Spleen (tissue), 11 donors: ENCODE data around the gene SLC5A6. TPM values are rescaled to one million over a fixed set of nuclear protein-coding genes. Genes with fewer than 3 reads are reported as not detected.

Source experiments
- DNase-seq: peaks from one replicate; pipeline ENCODE4 v3.0.0-alpha.2; 2020
- H3K27ac ChIP-seq, 8 donors: fragments of 200-600 bp; sonication (generic) in 7 of 8; 1 replicate in 4 of 8; 2 replicates in 4 of 8; pipeline versions ENCODE4 v1.5.0 to v1.8.0; 2016 to 2021; ENCODE audit warnings: inconsistent platforms in 4 of 8, mild to moderate bottlenecking in 4 of 8, moderate library complexity in 1 of 8
- H3K27me3 ChIP-seq, 7 donors: fragments of 200-600 bp; sonication (generic) in 6 of 7; replicated peaks in 1 of 7; 1 replicate in 4 of 7; 2 replicates in 3 of 7; pipeline versions ENCODE4 v1.5.0 to v1.8.0; 2016 to 2021; ENCODE audit warnings: inconsistent platforms in 3 of 7, mild to moderate bottlenecking in 1 of 7
- H3K36me3 ChIP-seq, 6 donors: fragments of 200-600 bp; sonication (generic) in 5 of 6; 1 replicate in 4 of 6; 2 replicates in 2 of 6; pipeline versions ENCODE4 v1.5.0 to v1.8.0; 2016 to 2021; ENCODE audit warnings: inconsistent platforms in 2 of 6
- H3K4me1 ChIP-seq, 6 donors: fragments of 200-600 bp; sonication (generic) in 5 of 6; 1 replicate in 3 of 6; 2 replicates in 3 of 6; pipeline versions ENCODE4 v1.5.0 to v1.8.0; 2016 to 2021; ENCODE audit warnings: inconsistent platforms in 3 of 6
- H3K4me3 ChIP-seq, 8 donors: fragments of 200-600 bp; sonication (generic) in 7 of 8; 1 replicate in 4 of 8; 2 replicates in 4 of 8; pipeline versions ENCODE4 v1.5.0 to v1.8.0; 2016 to 2021; ENCODE audit warnings: inconsistent platforms in 4 of 8, mild to moderate bottlenecking in 4 of 8, moderate library complexity in 2 of 8
- H3K9me3 ChIP-seq, 8 donors: fragments of 200-600 bp; sonication (generic) in 7 of 8; 1 replicate in 4 of 8; 2 replicates in 4 of 8; pipeline versions ENCODE4 v1.5.0 to v1.8.0; 2016 to 2021; ENCODE audit warnings: inconsistent platforms in 4 of 8
- POLR2A ChIP-seq, 3 donors: fragments of 450-650 bp; IDR thresholded peaks; one replicate each; pipeline ENCODE4 v1.5.1; 2017; ENCODE audit warnings: antibody characterized with exemption in 3 of 3, mild to moderate bottlenecking in 1 of 3
- POLR2AphosphoS5 ChIP-seq, 3 donors: sonication (generic); formaldehyde crosslinking; IDR thresholded peaks; one replicate each; pipeline ENCODE4 v1.5.1; 2017; ENCODE audit warnings: antibody characterized with exemption in 3 of 3
- WGBS, 5 donors: extraction: QIAGEN DNeasy Blood & Tissue Kit in 3 of 5; methylation state at CpG; one replicate each; pipeline versions ENCODE4 v1.1.5 to v1.1.7; 2013 to 2018; 5-methylcytosine and 5-hydroxymethylcytosine counted together
- intact Hi-C: fragments of 100-400 bp; cut with DNase I; formaldehyde crosslinking; loops from one replicate; pipeline ENCODE4 v1.15.0; 2023; ENCODE audit warnings: low total_unique reads
- polyA plus RNA-seq, 3 donors: library from polyadenylated mRNA; stranded (reverse); fragments of 200-250 nt; gene quantifications; one replicate each; pipeline ENCODE4 v1.2.1, GENCODE V29; 2013
- total RNA-seq, 7 donors: library from RNA; depleted of rRNA in 3 of 7; stranded (reverse); fragments of >200 nt in 3 of 7; fragmentation: NEBNext Ultra II Directional in 4 of 7; extraction: Animal tissue kit (Norgen Biotek cat#: 25700) in 4 of 7; gene quantifications; one replicate each; pipeline versions ENCODE4 v1.1.0 to v1.2.1, GENCODE V29; 2016 to 2021
- TF ChIP-seq, protein P1 (sequence below), 11 experiments: fragments of 200-600 bp in 7 of 11; fragments of 450-650 bp in 4 of 11; sonication (generic) in 4 of 11; IDR thresholded peaks in 8 of 11; conservative IDR thresholded peaks in 3 of 11; 1 replicate in 7 of 11; 2 replicates in 4 of 11; pipeline versions ENCODE4 v1.4.0 to v1.8.0; 2016 to 2021; ENCODE audit warnings: antibody characterized with exemption in 11 of 11, inconsistent platforms in 4 of 11, mild to moderate bottlenecking in 1 of 11
- donor health status: healthy with polysubstance abuse.
- donor health status: DM: no; HTN: no; CAD: no; lungs with moderate emphysema.
- donor health status: DM: no; HTN: no; CAD: no.
- donor health status: Bipolar disorder and iron deficiency.
- donor health status: healthy.
- donor health status: DM: no; HTN: no; CAD: no.
- donor health status: DM: yes; HTN: yes; CAD: no.

Gene SLC5A6
- total and polyA plus RNA-seq, 10 donors = 11.9 to 33.3 (median 22.7) TPM

- peaks cover 0 to 100% (median 83%) of the 10 kb centered on the region in 6 donors for H3K36me3 ChIP-seq
- intact Hi-C loops = no loop called here
- no peak overlapping the region for H3K27ac ChIP-seq
- no peak overlapping the region for H3K4me3 ChIP-seq
- no peak for DNase-seq
- WGBS, 5 donors = 87 to 98% (median 91%) methylated on average over 8 of the region's 8 CpGs
- no peaks in the 10 kb centered on the region for H3K9me3 ChIP-seq
- H3K4me1 ChIP-seq = peaks cover 0 to 3% (median 0%) of the 10 kb centered on the region in 6 donors
- no peak for TF ChIP-seq POLR2A (IDR thresholded peaks at IDR 0.05)
- TF ChIP-seq POLR2AphosphoS5 (IDR thresholded peaks at IDR 0.05) = no peak
- TF ChIP-seq, protein P1, sequence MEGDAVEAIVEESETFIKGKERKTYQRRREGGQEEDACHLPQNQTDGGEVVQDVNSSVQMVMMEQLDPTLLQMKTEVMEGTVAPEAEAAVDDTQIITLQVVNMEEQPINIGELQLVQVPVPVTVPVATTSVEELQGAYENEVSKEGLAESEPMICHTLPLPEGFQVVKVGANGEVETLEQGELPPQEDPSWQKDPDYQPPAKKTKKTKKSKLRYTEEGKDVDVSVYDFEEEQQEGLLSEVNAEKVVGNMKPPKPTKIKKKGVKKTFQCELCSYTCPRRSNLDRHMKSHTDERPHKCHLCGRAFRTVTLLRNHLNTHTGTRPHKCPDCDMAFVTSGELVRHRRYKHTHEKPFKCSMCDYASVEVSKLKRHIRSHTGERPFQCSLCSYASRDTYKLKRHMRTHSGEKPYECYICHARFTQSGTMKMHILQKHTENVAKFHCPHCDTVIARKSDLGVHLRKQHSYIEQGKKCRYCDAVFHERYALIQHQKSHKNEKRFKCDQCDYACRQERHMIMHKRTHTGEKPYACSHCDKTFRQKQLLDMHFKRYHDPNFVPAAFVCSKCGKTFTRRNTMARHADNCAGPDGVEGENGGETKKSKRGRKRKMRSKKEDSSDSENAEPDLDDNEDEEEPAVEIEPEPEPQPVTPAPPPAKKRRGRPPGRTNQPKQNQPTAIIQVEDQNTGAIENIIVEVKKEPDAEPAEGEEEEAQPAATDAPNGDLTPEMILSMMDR (IDR thresholded peaks at IDR 0.05 in 8 of 11, conservative IDR thresholded peaks at IDR 0.05 in 3 of 11) = no peak
- H3K27me3 ChIP-seq = no peaks in the 10 kb centered on the region
Measured at GRCh38 chr2:27204566-27204965, 7.5 kb downstream of the SLC5A6 start.

GRCh38 chr2:27203741-27204140 lies 8.3 kb downstream of the SLC5A6 start:
- Histone ChIP-seq H3K27ac (no peak overlapping the region), H3K4me3 (no peak overlapping the region), H3K36me3 (peaks cover 0 to 99% (median 84%) of the 10 kb centered on the region in 6 donors), H3K27me3 (no peaks in the 10 kb centered on the region), H3K4me1 (no peaks in the 10 kb centered on the region), H3K9me3 (no peaks in the 10 kb centered on the region)
- intact Hi-C loops = no loop called here
- no peak for DNase-seq
- 92 to 100% (median 95%) methylated on average over 7 to 9 of the region's 9 CpGs for WGBS, 5 donors
- no peak for TF ChIP-seq POLR2AphosphoS5 (IDR thresholded peaks at IDR 0.05)

DNA sequence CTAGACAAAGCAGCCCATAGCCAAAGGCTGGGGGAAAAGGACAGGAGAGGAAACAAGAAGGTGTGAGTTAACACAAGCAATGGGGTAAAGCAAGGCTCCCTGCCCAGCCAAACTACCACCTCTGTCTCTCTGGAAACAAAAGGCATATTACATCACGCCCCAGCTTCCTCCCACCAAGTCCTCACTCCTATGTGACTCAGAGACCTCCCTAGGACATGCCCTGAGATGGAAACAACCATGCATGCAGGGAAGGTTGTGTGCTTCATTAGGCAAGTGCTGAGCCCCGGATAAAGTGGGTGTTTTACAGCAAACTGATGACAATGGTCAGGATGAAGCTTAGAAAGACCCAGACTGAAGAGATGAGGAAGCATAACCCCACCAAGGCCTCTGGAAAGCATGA lies 9.2 kb downstream of the SLC5A6 start:
- TF ChIP-seq POLR2A (IDR thresholded peaks at IDR 0.05) (no peak), POLR2AphosphoS5 (IDR thresholded peaks at IDR 0.05) (no peak)
- TF ChIP-seq, protein P1 (IDR thresholded peaks at IDR 0.05 in 8 of 11, conservative IDR thresholded peaks at IDR 0.05 in 3 of 11) = no peak
- Histone ChIP-seq H3K36me3 (peaks cover 0 to 90% (median 81%) of the 10 kb centered on the region in 6 donors), H3K27me3 (no peaks in the 10 kb centered on the region), H3K9me3 (no peaks in the 10 kb centered on the region), H3K4me1 (no peaks in the 10 kb centered on the region), H3K27ac (no peak overlapping the region), H3K4me3 (no peak overlapping the region)
- DNase-seq = no peak
- intact Hi-C loops = no loop called here
- WGBS, 5 donors = 70 to 92% (median 78%) methylated on average over 2 of the region's 2 CpGs

DNA sequence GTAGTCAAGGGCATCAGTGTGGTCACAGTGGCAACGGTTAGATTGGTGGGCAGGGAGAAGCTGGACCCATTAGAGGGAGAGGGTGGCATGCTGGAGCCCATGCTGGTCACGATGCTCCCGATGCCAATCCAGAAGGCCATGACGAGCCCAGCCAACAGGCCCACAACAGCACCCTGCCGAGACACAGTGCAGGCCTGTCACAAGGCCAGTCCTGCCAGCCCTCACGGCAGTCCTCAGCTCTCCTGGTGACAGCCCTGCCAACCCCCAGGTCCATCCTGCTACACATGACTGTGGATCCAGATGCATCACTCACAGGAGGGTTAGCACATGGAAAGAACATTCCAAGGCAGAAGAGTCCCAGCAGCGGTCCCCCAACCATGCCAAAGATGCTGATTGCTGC lies 10.4 kb downstream of the SLC5A6 start:
- H3K4me1 ChIP-seq = no peaks in the 10 kb centered on the region
- peaks cover 0 to 78% (median 69%) of the 10 kb centered on the region in 6 donors for H3K36me3 ChIP-seq
- TF ChIP-seq POLR2AphosphoS5 (IDR thresholded peaks at IDR 0.05) = no peak
- TF ChIP-seq, protein P1 (IDR thresholded peaks at IDR 0.05 in 8 of 11, conservative IDR thresholded peaks at IDR 0.05 in 3 of 11) = no peak
- no peak for TF ChIP-seq POLR2A (IDR thresholded peaks at IDR 0.05)
- no peaks in the 10 kb centered on the region for H3K9me3 ChIP-seq
- WGBS, 5 donors = 80 to 99% (median 96%) methylated on average over 7 of the region's 7 CpGs
- no peak overlapping the region for H3K4me3 ChIP-seq
- no peak for DNase-seq
- intact Hi-C loops = no loop called here
- H3K27me3 ChIP-seq = no peaks in the 10 kb centered on the region
- H3K27ac ChIP-seq = no peak overlapping the region

DNA sequence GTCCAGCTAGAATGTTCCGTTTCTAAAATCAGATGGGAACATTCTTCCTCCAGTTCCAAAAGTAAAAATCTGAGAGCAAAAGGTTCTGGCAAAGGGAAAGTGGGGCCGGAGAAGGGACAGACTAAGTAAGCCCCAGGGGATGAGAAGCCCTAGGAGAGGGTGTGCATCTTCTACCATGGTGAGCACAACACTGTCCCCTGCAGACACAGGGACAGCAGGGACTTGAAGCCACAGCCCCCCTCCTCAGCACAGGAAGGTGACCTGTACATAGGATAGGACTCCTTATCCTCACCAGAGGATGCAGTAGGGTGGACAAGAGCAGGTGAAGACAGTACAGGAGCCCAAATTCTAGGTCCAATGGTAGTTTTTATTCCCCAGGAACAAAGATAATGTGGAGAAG lies 12.8 kb downstream of the SLC5A6 start:
- intact Hi-C loops = no loop called here
- 85 to 93% (median 92%) methylated on average over 2 of the region's 2 CpGs for WGBS, 5 donors
- Histone ChIP-seq H3K9me3 (no peaks in the 10 kb centered on the region), H3K27me3 (no peaks in the 10 kb centered on the region), H3K4me3 (no peak overlapping the region), H3K27ac (no peak overlapping the region), H3K4me1 (no peaks in the 10 kb centered on the region), H3K36me3 (peaks cover 0 to 54% (median 46%) of the 10 kb centered on the region in 6 donors)
- TF ChIP-seq POLR2A (IDR thresholded peaks at IDR 0.05) = no peak
- TF ChIP-seq POLR2AphosphoS5 (IDR thresholded peaks at IDR 0.05) = no peak
- TF ChIP-seq, protein P1 (IDR thresholded peaks at IDR 0.05 in 8 of 11, conservative IDR thresholded peaks at IDR 0.05 in 3 of 11) = no peak
- DNase-seq = no peak
